ENCODE data around the gene COPG2. TPM values are rescaled to one million over a fixed set of nuclear protein-coding genes. Genes with fewer than 3 reads are reported as not detected.
"Not testable (repeated sequence)": the region's sequence is repeated elsewhere in the genome, so short reads cannot be mapped to it uniquely, and the experiment has no call there.

The COPG2 gene, protein sequence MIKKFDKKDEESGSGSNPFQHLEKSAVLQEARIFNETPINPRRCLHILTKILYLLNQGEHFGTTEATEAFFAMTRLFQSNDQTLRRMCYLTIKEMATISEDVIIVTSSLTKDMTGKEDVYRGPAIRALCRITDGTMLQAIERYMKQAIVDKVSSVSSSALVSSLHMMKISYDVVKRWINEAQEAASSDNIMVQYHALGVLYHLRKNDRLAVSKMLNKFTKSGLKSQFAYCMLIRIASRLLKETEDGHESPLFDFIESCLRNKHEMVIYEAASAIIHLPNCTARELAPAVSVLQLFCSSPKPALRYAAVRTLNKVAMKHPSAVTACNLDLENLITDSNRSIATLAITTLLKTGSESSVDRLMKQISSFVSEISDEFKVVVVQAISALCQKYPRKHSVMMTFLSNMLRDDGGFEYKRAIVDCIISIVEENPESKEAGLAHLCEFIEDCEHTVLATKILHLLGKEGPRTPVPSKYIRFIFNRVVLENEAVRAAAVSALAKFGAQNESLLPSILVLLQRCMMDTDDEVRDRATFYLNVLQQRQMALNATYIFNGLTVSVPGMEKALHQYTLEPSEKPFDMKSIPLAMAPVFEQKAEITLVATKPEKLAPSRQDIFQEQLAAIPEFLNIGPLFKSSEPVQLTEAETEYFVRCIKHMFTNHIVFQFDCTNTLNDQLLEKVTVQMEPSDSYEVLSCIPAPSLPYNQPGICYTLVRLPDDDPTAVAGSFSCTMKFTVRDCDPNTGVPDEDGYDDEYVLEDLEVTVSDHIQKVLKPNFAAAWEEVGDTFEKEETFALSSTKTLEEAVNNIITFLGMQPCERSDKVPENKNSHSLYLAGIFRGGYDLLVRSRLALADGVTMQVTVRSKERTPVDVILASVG
- 10 to 100 TPM; 11.2 to 12.0 TPM for total RNA-seq

DNA sequence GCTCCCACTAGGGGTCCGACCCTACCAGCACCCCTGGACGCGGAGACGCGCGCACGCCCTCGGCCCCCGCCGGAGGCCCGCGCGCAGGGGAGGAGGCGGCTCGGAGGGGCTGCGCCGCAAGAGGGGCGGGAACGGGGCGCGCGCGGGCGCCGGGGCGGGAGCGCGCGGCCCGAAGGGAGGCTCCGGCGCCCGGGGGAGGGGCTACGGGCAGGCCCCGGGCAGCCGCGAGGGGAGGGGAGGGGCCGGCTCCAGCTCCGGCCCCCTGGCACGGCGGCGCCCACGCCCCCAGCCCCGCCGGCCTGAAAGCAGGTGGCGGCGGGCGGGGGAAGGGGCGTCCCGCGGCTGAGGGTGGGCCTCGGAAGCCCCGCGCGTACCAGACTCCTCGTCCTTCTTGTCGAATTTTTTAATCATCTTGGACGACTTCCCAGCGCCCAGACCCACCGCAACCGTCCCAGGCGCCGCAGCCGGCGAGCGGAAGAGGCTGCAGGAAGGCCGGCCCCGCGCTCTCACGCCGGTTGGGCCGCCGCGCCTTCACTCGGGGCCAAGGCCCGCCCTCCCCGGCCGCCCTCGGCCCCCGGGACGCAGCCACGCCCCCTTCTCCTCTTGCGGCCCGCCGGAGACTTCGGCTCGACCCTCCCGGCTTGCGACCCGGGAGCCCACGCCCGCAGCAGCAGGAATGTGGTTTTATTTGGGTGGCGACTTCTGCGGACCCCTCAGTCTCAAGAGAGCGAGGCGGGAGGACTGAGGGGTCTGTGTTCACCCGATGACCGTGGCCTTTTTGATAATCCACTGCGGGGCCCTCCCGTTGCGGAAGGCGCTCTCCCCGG is at the start of gene COPG2:
COPG2 (minus strand) TSS at position 491 of the 827 bp plus-strand sequence; CDS start at position 411, 80 bp downstream.
- Mint-ChIP-seq H3K9me3 (no peaks in the 10 kb centered on the region), H3K27me3 (peaks cover 3% of the 10 kb centered on the region), H3K4me1 (peaks cover 18% of the 10 kb centered on the region), H3K36me3 (ENCODE audit: low read depth) (no peaks in the 10 kb centered on the region), H3K27ac (peak within 1 kb of the TSS; percentile 59), H3K4me3 (peak within 1 kb of the TSS; percentile 81)
- peak; percentile 79 for DNase-seq
- CTCF ChIA-PET, result interaction anchor here (0.6 kb wide), 1 partner anchor 376 kb away, joined by 3 read pairs; no protein-coding TSS in a partner anchor
- POLR2A ChIA-PET, result interaction anchor here (0.6 kb wide), 1 partner anchor 15 kb away, joined by 3 read pairs; no protein-coding TSS in a partner anchor

DNA sequence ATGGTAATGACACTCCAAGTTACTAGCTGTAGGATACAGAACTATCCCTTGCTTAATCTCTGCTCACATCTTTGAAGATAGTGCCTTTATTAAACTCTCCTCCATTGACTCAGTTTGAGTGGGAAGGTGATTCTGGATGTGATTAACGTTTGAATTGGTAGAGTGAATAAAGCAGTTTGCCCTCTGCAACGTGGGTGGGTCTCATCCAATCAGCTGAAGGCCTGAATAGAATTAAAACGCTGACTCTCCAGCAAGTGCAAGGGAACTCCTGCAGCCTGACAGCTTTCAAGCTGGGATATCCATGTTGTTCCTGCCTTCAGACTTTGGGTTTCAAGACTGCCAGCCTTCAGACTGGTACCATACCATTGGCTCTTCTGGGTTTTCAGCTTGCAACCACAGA is 43.9 kb upstream of the COPG2 start:
- no peak for DNase-seq
- Mint-ChIP-seq H3K36me3 (ENCODE audit: low read depth) (no peaks in the 10 kb centered on the region), H3K4me1 (no peaks in the 10 kb centered on the region), H3K27me3 (peaks cover 7% of the 10 kb centered on the region), H3K27ac (no peak overlapping the region), H3K4me3 (no peak overlapping the region), H3K9me3 (no peaks in the 10 kb centered on the region)
- ChIA-PET CTCF (no interaction called here), POLR2A (no interaction called here)

DNA sequence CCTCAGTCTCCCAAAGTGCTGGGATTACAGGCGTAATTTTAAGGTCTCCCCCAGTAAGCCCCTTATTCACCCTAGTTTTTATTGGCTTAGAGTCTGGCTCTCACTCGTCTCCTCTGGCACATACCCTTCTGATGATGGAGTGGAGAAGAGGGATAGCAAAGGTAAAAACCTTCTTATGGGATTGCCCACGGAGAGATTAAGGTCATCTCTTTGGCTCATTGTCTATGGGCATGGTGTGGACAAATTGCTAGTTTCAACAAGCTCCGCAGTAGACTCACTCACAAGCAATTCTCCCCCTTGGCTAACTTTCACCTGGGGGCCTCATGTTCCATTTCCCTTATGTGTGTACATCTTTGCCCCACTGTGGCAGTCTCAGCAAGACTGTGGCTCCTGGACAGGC is 40.2 kb upstream of the COPG2 start:
- Mint-ChIP-seq H3K36me3 (ENCODE audit: low read depth) (no peaks in the 10 kb centered on the region), H3K27ac (no peak overlapping the region), H3K9me3 (peaks cover 5% of the 10 kb centered on the region), H3K4me3 (no peak overlapping the region), H3K4me1 (no peaks in the 10 kb centered on the region), H3K27me3 (peaks cover 26% of the 10 kb centered on the region)
- ChIA-PET POLR2A (no interaction called here), CTCF (no interaction called here)
- no peak for DNase-seq

DNA sequence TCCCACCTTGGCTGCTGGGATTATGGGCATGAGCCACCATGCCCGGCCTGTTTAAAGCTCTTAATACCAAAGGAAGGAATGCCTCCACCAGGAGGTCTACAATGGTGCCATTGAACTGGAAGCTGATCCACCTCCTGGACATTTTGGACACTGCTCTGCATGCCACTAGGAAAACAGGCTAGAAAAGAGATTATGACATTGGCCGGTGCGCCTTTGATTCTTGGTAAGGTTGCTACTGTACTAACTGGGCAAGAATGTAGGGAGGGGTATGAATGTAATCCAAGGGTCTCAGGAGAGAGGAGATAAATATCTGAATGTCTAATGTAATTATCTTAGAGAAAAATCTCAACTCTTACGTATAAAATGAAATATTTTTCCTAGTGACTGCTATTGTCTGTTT is 39.5 kb upstream of the COPG2 start:
- H3K27ac Mint-ChIP-seq, result no peak overlapping the region
- CTCF ChIA-PET, result no interaction called here

DNA sequence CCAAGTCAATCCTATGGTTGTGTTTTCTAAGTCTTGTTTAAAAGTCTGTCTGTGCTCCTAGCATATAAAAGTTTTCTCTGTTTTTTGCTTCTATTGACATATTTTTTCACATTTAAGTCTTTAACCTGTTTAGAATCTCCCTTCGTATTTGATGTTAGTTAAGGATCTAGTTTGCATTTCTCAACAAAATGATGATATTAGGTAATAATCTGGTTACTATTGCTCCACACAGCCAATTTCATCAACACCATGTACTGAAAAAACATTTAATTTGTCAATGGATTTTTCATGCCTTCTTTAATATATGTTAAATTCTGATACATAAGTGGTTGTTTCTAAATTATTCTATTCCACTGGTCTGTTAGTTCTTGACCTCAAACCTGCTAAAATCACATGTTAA is 35.3 kb upstream of the COPG2 start:
- no peak overlapping the region for H3K4me3 Mint-ChIP-seq
- ChIA-PET POLR2A (no interaction called here), CTCF (no interaction called here)
- DNase-seq, result no peak
- no peaks in the 10 kb centered on the region for H3K36me3 Mint-ChIP-seq (ENCODE audit: low read depth)
- no peaks in the 10 kb centered on the region for H3K4me1 Mint-ChIP-seq
- peaks cover 5% of the 10 kb centered on the region for H3K9me3 Mint-ChIP-seq
- peaks cover 28% of the 10 kb centered on the region for H3K27me3 Mint-ChIP-seq
- no peak overlapping the region for H3K27ac Mint-ChIP-seq

More for the DNA sequence above, 39.5 kb upstream of the COPG2 start:
- DNase-seq, result no peak
- H3K4me1 Mint-ChIP-seq, result no peaks in the 10 kb centered on the region
- peaks cover 25% of the 10 kb centered on the region for H3K27me3 Mint-ChIP-seq
- H3K36me3 Mint-ChIP-seq (ENCODE audit: low read depth), result no peaks in the 10 kb centered on the region
- no peak overlapping the region for H3K4me3 Mint-ChIP-seq
- peaks cover 5% of the 10 kb centered on the region for H3K9me3 Mint-ChIP-seq
- POLR2A ChIA-PET, result no interaction called here

DNA sequence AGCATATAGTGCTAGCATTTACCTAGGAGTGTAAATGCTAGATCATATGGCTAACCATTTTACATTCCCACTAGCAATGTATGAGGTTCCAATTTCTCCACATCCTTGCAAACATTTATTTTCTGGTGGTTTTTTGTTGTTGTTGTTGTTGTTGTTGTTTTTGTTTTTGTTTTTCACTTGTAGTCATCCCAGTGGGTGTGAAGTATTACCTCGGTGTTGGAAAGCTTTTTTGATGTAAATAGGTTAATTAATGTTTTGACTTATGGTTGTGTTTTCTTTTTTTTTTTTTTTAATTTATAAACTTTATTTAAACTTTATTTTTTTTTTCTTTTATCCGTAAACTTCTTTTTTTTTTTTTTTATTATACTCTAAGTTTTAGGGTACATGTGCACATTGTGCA is 33.1 kb upstream of the COPG2 start:
- no peak overlapping the region for H3K4me3 Mint-ChIP-seq
- no peaks in the 10 kb centered on the region for H3K4me1 Mint-ChIP-seq
- ChIA-PET POLR2A (no interaction called here), CTCF (no interaction called here)
- DNase-seq, result no peak
- H3K36me3 Mint-ChIP-seq (ENCODE audit: low read depth), result no peaks in the 10 kb centered on the region
- H3K9me3 Mint-ChIP-seq, result peaks cover 2% of the 10 kb centered on the region
- H3K27ac Mint-ChIP-seq, result no peak overlapping the region
- H3K27me3 Mint-ChIP-seq, result peaks cover 22% of the 10 kb centered on the region

DNA sequence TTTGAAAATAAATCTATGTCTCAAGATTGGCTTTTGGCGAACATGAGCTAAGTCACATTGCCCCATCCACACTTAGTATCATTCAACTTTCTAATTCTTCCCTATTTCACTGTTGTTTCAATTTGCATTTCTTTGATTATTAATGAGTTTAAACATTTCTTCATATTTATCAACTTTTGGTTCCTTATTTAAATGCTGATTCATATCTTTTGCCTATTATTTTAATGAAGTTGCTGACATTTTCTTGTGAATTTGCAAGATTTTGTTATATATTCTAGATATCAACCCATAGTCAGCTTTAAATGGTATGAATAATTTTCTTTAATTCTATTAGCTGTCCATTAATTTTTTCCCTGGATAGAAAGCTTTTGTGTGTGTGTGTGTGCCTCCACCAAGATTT is 32.2 kb upstream of the COPG2 start:
- POLR2A ChIA-PET, result no interaction called here
- H3K4me3 Mint-ChIP-seq, result no peak overlapping the region
- CTCF ChIA-PET, result no interaction called here
- H3K4me1 Mint-ChIP-seq, result no peaks in the 10 kb centered on the region
- no peaks in the 10 kb centered on the region for H3K36me3 Mint-ChIP-seq (ENCODE audit: low read depth)
- no peak overlapping the region for H3K27ac Mint-ChIP-seq
- peaks cover 14% of the 10 kb centered on the region for H3K27me3 Mint-ChIP-seq
- DNase-seq, result no peak
- H3K9me3 Mint-ChIP-seq, result no peaks in the 10 kb centered on the region

DNA sequence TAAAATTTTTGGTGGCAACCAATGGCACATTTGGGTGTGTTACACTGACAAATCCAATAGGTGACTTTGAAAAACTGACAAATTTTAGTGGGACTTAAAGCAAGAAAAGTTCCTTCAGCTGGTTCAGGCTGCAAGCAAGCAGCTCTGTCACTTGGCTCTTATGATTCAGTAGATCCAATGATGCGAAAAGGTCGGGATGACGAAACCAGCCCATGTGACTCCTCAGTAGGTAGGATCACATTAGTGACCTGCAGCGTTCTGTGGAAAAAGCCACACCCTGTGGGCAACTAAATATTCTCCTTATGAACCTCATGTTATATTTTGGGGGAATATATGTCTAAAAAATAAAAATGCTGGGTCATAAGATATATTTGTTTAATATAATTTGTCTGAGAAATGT is 31.1 kb upstream of the COPG2 start:
- Mint-ChIP-seq H3K36me3 (ENCODE audit: low read depth) (no peaks in the 10 kb centered on the region), H3K9me3 (no peaks in the 10 kb centered on the region), H3K27ac (no peak overlapping the region), H3K4me1 (no peaks in the 10 kb centered on the region), H3K27me3 (peaks cover 13% of the 10 kb centered on the region), H3K4me3 (no peak overlapping the region)
- CTCF ChIA-PET, result no interaction called here
- no peak for DNase-seq
- POLR2A ChIA-PET, result no interaction called here

DNA sequence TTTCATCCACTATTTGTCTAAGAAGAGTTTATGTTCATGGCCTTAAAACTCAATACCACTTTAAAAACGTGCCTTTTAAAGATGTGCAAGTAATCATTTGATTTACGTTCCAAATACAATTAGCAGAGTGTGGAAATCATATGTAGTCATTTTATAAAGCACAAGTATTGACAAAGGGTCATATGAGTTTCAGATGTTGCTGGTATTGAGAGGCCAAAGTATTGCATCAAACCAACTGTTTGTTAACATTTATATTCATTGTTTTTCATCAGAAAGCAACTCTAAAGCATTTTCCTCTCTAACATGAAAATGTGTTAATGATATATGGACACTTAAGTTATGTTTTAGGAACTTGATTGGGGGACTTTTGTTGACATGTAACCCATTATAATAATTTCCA is 29.3 kb upstream of the COPG2 start:
- ChIA-PET CTCF (no interaction called here), POLR2A (no interaction called here)
- no peaks in the 10 kb centered on the region for H3K9me3 Mint-ChIP-seq

DNA sequence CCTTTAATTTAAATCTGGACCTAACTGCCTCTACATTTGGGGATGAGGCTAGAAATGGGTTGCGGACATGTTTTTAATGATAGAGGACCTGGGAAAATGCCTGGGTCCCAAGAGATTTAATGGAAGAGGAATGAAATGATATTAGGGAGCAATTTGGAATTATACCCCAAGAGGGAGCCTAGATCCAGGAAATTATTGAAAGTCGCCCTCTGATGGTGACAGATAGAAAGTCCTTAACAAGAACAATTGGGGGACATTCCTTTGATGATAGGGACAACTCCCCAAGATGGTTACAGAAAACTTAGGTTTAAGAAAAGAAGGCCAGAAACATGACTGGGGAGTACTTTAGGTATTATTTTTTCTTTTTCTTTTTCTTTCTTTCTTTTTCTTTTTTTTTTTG is 27.3 kb upstream of the COPG2 start:
- H3K4me1 Mint-ChIP-seq, result no peaks in the 10 kb centered on the region
- no peaks in the 10 kb centered on the region for H3K36me3 Mint-ChIP-seq (ENCODE audit: low read depth)
- no peak overlapping the region for H3K4me3 Mint-ChIP-seq
- H3K27ac Mint-ChIP-seq, result no peak overlapping the region
- ChIA-PET CTCF (no interaction called here), POLR2A (no interaction called here)
- H3K27me3 Mint-ChIP-seq, result peaks cover 1% of the 10 kb centered on the region
- no peak for DNase-seq
- peaks cover 11% of the 10 kb centered on the region for H3K9me3 Mint-ChIP-seq

More for the DNA sequence above, 29.3 kb upstream of the COPG2 start:
- Mint-ChIP-seq H3K4me1 (no peaks in the 10 kb centered on the region), H3K4me3 (no peak overlapping the region), H3K27ac (no peak overlapping the region), H3K27me3 (peaks cover 7% of the 10 kb centered on the region), H3K36me3 (ENCODE audit: low read depth) (no peaks in the 10 kb centered on the region)
- DNase-seq, result no peak

DNA sequence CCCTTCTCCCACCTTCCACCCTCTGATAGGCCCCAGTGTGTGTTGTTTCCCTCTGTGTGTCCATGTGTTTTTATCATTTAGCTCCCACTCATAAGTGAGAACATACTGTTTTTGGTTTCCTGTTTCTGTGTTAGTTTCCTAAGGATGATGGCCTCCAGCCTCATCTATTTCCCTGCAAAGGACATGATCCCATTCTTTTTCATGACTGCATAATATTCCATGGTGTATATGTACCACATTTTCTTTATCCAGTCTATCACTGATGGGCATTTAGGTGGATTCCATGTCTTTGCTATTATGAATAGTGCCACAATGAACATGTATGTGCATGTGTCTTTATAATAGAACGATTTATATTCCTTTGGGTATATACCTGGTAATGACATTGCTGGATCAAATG is 23.8 kb upstream of the COPG2 start:
- H3K27ac Mint-ChIP-seq; CTCF ChIA-PET; DNase-seq; H3K36me3 Mint-ChIP-seq (ENCODE audit: low read depth); H3K4me3 Mint-ChIP-seq; POLR2A ChIA-PET; H3K4me1 Mint-ChIP-seq; H3K27me3 Mint-ChIP-seq: not testable (repeated sequence)
- peaks cover 15% of the 10 kb centered on the region for H3K9me3 Mint-ChIP-seq

DNA sequence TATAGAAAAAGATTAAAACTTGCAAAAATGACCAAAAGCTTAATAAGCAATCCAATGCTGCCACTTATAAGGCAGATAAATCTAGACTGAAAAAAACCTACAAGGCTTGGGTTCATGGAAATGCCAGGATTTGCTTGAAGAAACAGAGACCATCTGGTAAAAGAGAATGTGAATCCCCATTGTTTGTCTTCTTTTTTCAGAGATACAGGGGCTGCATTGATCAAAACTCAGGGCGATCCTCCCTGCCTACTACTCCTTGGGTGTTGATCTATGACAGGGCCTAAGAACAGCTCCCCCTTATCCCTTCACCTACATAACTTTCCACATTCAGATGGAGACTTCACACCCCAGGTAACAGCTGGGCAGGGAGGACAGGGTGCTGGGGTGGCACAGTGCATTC is 21.1 kb upstream of the COPG2 start:
- CTCF ChIA-PET, result no interaction called here
- peaks cover 2% of the 10 kb centered on the region for H3K36me3 Mint-ChIP-seq (ENCODE audit: low read depth)
- H3K27me3 Mint-ChIP-seq, result peaks cover 4% of the 10 kb centered on the region
- no peak overlapping the region for H3K27ac Mint-ChIP-seq
- POLR2A ChIA-PET, result no interaction called here
- H3K9me3 Mint-ChIP-seq, result peaks cover 18% of the 10 kb centered on the region
- H3K4me1 Mint-ChIP-seq, result no peaks in the 10 kb centered on the region
- no peak for DNase-seq
- no peak overlapping the region for H3K4me3 Mint-ChIP-seq

DNA sequence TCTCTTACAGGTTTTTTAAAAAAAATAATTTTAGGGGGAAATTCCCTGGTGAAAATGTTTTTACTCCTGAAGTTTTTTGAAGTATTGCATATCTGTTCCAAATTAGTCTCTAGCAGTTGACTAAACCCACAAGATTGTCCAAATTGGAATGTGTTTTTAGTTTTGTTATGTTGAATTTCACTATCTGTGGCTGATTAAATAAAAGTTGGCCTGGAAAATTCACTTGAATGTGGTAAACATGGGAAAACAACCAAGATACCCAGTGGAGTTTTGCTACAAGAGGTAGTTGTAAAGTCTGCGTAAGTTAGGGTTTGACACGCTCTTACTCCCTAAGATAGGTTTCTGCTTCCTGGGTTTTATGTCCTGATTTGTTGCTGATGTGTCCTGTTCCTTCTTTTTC is 14.5 kb upstream of the COPG2 start:
- no peak for DNase-seq
- peaks cover 4% of the 10 kb centered on the region for H3K27me3 Mint-ChIP-seq
- H3K27ac Mint-ChIP-seq, result no peak overlapping the region
- no peaks in the 10 kb centered on the region for H3K36me3 Mint-ChIP-seq (ENCODE audit: low read depth)
- ChIA-PET POLR2A (no interaction called here), CTCF (no interaction called here)
- H3K4me3 Mint-ChIP-seq, result no peak overlapping the region
- peaks cover 5% of the 10 kb centered on the region for H3K9me3 Mint-ChIP-seq
- no peaks in the 10 kb centered on the region for H3K4me1 Mint-ChIP-seq

Measured in activated CD4-positive, alpha-beta memory T cell treated with anti-CD3 and anti-CD28 coated beads, Interleukin-2, amount 10 ng/mL, durations not matched to agents 7 days and 5 days (primary cell).